Left lung (tissue), 10 donors: Measurements from ENCODE around the gene CARF. TPM values are rescaled to one million over a fixed set of nuclear protein-coding genes. Genes with fewer than 3 reads are reported as not detected.
"Not testable (repeated sequence)": the region's sequence is repeated elsewhere in the genome, so short reads cannot be mapped to it uniquely, and the experiment has no call there.

Experiments used
- ATAC-seq: fragments of 200-7000 bp; cut with Tn5 transposase; one replicate; pipeline ENCODE4 v1.9.1; 2020; ENCODE audit warnings: moderate library complexity
- DNase-seq, 4 donors: peaks; one replicate each; pipeline ENCODE4 v3.0.0-alpha.2; 2013 to 2020
- H3K27ac ChIP-seq, 2 donors: fragments of 200-600 bp; sonication (generic) in 1 of 2; one replicate each; pipeline versions ENCODE4 v1.5.0 to v1.8.0; 2020 to 2021
- H3K27me3 ChIP-seq, 2 donors: fragments of 200-600 bp; sonication (generic) in 1 of 2; one replicate each; pipeline versions ENCODE4 v1.5.0 to v1.8.0; 2020 to 2021
- H3K36me3 ChIP-seq, 2 donors: fragments of 200-600 bp; sonication (generic) in 1 of 2; one replicate each; pipeline versions ENCODE4 v1.5.0 to v1.8.0; 2020 to 2021
- H3K4me1 ChIP-seq, 2 donors: fragments of 200-600 bp; one replicate each; pipeline ENCODE4 v1.8.0; 2021
- H3K4me3 ChIP-seq, 2 donors: fragments of 200-600 bp; sonication (generic) in 1 of 2; one replicate each; pipeline versions ENCODE4 v1.5.0 to v1.8.0; 2020 to 2021; ENCODE audit warnings: mild to moderate bottlenecking in 1 of 2
- H3K9me3 ChIP-seq, 2 donors: fragments of 200-600 bp; sonication (generic) in 1 of 2; one replicate each; pipeline versions ENCODE4 v1.5.0 to v1.8.0; 2020 to 2021
- intact Hi-C, 2 donors: fragments of 100-400 bp; cut with DNase I; formaldehyde crosslinking; loops; one replicate each; pipeline versions ENCODE4 v1.11.2 to v1.14.2; 2022
- polyA plus RNA-seq, 6 donors: library from polyadenylated mRNA; unstranded; fragments of 120-200 nt; gene quantifications; one replicate each; pipeline ENCODE4 v1.2.1, GENCODE V29; 2013; ENCODE audit not compliant: insufficient read length in 6 of 6
- total RNA-seq, 2 donors: library from RNA; stranded (reverse); fragmentation: NEBNext Ultra II Directional; extraction: Animal tissue kit (Norgen Biotek cat#: 25700); gene quantifications; one replicate each; pipeline ENCODE4 v1.2.1, GENCODE V29; 2021
- TF ChIP-seq, protein P1 (sequence below), 2 donors: fragments of 200-600 bp; sonication (generic) in 1 of 2; IDR thresholded peaks; one replicate each; pipeline versions ENCODE4 v1.5.0 to v1.8.0; 2021; ENCODE audit warnings: antibody characterized with exemption in 2 of 2
- donor health status: DM: no; HTN: yes; CAD: no.
- donor health status: DM: no; HTN: no; CAD: no.

The CARF gene
- total and polyA plus RNA-seq, 8 donors, result 5.9 to 19.8 (median 18.2) TPM

GRCh38 chr2:202982779-202983491, 70.9 kb downstream of the CARF start:
- Histone ChIP-seq H3K9me3 (no peaks in the 10 kb centered on the region), H3K4me3 (no peak overlapping the region), H3K27ac (no peak overlapping the region), H3K27me3 (no peaks in the 10 kb centered on the region), H3K4me1 (no peaks in the 10 kb centered on the region), H3K36me3 (peaks cover 0 to 4% of the 10 kb centered on the region in 2 donors)
- TF ChIP-seq, protein P1, sequence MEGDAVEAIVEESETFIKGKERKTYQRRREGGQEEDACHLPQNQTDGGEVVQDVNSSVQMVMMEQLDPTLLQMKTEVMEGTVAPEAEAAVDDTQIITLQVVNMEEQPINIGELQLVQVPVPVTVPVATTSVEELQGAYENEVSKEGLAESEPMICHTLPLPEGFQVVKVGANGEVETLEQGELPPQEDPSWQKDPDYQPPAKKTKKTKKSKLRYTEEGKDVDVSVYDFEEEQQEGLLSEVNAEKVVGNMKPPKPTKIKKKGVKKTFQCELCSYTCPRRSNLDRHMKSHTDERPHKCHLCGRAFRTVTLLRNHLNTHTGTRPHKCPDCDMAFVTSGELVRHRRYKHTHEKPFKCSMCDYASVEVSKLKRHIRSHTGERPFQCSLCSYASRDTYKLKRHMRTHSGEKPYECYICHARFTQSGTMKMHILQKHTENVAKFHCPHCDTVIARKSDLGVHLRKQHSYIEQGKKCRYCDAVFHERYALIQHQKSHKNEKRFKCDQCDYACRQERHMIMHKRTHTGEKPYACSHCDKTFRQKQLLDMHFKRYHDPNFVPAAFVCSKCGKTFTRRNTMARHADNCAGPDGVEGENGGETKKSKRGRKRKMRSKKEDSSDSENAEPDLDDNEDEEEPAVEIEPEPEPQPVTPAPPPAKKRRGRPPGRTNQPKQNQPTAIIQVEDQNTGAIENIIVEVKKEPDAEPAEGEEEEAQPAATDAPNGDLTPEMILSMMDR (IDR thresholded peaks at IDR 0.05), result no peak
- DNase-seq, result no peak
- ATAC-seq, result no peak
- intact Hi-C loops, result no loop called here

- DNase-seq, result no peak
- H3K27ac ChIP-seq, result no peak overlapping the region
- no peaks in the 10 kb centered on the region for H3K36me3 ChIP-seq
- ATAC-seq, result no peak
- no peaks in the 10 kb centered on the region for H3K27me3 ChIP-seq
- no peak overlapping the region for H3K4me3 ChIP-seq
- no peaks in the 10 kb centered on the region for H3K9me3 ChIP-seq
- intact Hi-C loops, result no loop called here
- TF ChIP-seq, protein P1 (IDR thresholded peaks at IDR 0.05), result no peak
- H3K4me1 ChIP-seq, result no peaks in the 10 kb centered on the region
Measured at GRCh38 chr2:202989749-202990148, 77.7 kb downstream of the CARF start.

DNA sequence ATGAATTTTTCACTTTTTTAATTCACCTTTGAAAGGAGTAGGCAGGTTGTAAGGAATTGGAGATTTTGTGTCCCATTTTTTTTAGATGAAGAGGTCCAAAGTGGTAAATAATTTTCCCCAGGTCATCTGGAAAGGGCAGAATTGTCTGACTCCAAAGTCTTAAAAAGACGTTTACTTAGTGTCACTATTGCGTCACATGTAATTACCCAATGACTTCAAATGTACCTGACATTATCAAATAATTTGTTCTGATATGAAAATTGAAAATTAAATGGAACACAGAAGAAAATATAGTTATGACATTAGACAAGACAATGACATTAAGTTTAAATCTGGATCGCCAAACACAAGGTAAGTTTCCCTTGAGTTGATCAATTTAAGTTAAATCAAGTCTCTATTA, 78.4 kb downstream of the CARF start:
- intact Hi-C loops, result no loop called here
- ATAC-seq (no peak), DNase-seq (no peak)
- Histone ChIP-seq H3K36me3 (no peaks in the 10 kb centered on the region), H3K4me3 (no peak overlapping the region), H3K27ac (no peak overlapping the region), H3K4me1 (no peaks in the 10 kb centered on the region), H3K9me3 (no peaks in the 10 kb centered on the region), H3K27me3 (no peaks in the 10 kb centered on the region)
- TF ChIP-seq, protein P1 (IDR thresholded peaks at IDR 0.05), result no peak

- DNase-seq, H3K9me3 ChIP-seq, H3K36me3 ChIP-seq, H3K4me3 ChIP-seq, intact Hi-C loops, H3K27ac ChIP-seq, H3K27me3 ChIP-seq, H3K4me1 ChIP-seq: not testable (repeated sequence)
- ATAC-seq, result peak; percentile 56
Measured at GRCh38 chr2:202997113-202997512, 85.0 kb downstream of the CARF start.

DNA sequence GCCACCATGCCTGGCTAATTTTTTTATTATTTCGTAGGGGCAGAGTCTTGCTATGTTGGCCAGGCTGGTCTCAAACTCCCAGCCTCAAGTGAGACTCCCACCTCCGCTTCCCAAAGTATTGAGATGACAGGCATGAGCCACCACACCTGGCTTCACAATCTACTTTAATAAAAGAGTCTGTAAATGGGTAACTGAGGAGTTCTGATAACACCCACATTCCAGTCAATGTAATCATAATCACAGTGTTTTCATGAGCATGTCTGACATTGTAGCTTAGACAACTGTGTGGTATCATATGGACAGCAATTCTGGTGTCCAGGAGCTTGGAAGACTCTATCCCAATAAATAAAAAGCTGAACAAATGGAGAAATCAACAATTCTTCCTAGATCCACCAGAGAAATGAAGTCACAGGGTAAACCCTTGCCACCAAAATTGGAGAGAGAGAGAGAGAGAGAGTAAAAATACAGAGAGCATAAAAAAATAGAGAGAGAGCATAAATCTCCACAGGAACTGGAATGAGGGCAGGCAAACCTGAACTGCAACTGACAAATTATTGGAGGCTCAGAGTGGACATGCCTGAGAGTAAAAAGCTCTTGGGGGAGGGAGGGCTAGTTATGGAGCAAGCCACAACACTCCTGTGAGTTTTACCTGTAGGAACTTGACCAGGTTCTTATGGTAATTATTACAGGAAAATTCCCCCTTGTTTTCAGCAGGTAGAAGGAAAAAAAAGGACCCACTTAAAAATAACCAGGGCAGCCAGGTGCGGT, 90.2 kb downstream of the CARF start:
- DNase-seq (no peak), ATAC-seq (peak; percentile 47)
- intact Hi-C loops, result no loop called here
- H3K36me3 ChIP-seq, result no peaks in the 10 kb centered on the region
- TF ChIP-seq, protein P1 (IDR thresholded peaks at IDR 0.05), result no peak
- no peaks in the 10 kb centered on the region for H3K4me1 ChIP-seq
- no peak overlapping the region for H3K27ac ChIP-seq
- no peaks in the 10 kb centered on the region for H3K27me3 ChIP-seq
- H3K9me3 ChIP-seq, result no peaks in the 10 kb centered on the region
- no peak overlapping the region for H3K4me3 ChIP-seq
